GM18498 (cell line): ENCODE results near the gene ZNF620.
"Not testable (repeated sequence)": the region's sequence is repeated elsewhere in the genome, so short reads cannot be mapped to it uniquely, and the experiment has no call there.

ENCODE experiments used
- ATAC-seq: cut with Tn5 transposase; IDR thresholded peaks from one replicate; pipeline ENCODE4 v1.9.1; 2021; ENCODE audit warnings: mild to moderate bottlenecking, moderate library complexity; ENCODE audit not compliant: unreplicated experiment

Gene ZNF620

DNA sequence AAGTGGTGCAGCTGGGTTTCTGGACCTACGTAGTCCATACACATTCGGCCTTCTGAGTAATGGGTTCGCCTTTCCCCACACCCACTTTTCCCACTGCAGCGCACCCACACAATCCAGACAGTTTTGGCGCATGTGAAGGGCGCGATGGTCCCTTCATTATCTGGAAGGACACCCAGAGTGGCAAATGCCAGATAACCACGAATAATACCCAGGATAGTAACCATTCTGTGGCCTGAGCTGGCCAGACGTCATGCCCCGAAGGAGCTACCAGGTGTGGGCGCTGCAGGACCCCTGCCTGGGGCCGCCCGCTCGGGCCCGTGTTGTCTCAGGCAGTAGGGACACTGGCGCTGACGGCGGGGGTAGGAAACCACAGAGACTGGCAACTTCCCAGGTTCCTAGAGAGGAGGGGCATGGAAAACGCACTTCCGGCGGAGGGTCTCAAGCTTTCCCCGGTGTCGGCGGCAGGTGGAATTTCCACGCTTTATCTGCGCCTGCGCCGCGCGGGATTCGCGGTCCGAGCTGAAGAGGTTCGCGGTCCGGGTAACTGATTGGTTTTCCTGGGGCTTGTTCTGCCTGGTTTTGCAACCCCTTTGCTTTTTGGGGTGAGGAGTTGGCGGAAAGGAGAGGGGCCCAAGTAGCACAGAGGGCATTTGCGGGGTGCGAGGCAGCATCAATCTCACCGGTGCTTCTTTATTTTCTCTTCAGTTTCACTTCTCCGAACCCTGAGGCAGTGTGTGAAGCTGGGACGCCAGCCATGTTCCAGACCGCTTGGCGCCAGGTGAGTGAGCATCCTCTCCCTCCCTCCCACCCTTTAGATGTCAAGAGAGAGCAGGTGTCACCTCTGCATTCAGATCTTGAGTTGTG, at the start of gene ZNF620:
ZNF620 (plus strand) TSS at position 441 of the 864 bp plus-strand sequence; CDS start at position 755, 314 bp downstream.
- ATAC-seq = peak; percentile 87

DNA sequence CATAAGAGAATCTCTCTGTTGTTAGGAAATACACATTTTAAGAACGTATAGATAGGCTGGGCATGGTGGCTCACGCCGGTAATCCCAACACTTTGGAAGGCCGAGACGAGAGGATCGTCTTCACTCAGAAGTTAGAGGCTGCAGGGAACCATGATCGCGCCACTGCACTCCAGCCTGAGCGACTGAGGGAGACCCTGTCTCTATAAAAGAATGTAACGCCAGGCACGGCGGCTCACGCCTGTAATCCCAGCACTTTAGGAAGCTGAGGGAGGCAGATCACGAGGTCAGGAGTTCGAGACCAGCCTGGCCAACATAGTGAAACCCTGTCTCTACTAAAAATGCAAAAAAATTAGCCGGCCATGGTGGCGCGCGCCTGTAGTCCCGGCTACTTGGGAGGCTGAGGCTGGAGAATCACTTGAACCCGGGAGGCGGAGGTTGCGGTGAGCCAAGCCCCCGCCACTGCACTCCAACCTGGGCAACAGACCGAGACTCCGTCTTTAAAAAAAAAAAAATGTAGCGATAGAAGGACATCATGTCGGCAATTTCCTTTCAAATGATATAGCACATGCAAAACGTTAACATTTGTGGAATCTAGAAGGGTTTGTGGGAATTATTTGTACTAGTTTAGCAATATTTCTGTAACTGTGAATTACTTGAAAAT, 49.4 kb upstream of the ZNF620 start:
- ATAC-seq = no peak

DNA sequence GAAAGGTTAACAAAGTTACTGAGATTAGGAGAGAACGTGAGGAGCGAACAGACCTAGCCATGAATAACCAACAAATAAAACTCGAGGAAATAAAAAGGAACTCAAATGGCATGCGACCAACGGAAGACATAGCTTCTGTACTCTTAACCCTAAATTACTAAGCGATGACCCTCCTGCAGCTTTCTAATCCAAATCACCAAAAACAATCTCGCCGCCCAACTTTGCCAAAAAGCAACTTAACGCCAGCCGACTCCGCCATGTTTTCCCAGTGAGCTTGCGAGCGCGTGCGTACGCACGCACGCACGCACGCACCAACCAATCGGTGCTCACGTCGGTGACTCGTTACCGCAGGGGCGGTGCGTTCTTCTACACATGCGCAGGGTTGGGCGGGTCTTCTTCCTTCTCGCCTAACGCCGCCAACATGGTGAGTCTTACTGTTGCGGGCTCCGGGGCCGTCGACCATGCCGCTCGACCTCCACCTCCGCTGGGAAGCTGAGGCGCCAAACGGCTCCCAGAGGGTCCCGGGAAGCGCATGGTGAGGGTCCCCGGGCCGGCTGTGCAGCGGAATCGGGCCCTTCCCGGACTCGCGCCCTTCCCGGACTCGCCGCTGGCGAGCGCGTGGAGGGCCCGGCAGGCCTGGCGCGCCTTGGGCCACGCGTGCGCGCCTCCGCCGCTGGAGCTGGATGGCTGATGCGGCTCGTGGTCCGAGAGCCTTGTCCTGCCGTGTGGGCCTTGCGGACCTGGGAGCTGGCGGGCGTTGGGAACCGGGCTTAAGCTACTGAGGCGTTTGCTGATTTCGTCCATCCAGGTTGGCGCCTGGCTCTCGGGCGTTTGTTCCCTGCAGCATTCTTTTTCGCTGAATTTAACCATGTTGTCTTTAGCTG, 48.7 kb upstream of the ZNF620 start, which contains the start of gene RPL14:
RPL14 (plus strand) TSS at position 400 of the 884 bp plus-strand sequence; CDS start at position 533, 133 bp downstream.
- peak; percentile 70 for ATAC-seq

DNA sequence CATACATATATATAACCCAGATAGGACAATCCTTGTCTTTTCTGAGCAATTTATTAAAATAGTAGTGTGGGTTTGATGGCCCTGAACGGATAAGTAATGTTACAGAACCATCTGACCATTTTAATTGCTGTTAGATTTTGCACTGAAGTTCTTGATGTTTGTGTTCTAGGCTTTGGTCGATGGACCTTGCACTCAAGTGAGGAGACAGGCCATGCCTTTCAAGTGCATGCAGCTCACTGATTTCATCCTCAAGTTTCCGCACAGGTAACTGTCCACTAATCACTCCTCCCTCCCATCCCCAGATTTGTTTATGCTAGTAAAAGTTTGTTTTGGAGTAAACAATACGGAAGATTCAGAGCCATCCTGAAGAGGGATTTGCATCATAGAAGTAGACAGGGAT, 47.4 kb upstream of the ZNF620 start:
- no peak for ATAC-seq

DNA sequence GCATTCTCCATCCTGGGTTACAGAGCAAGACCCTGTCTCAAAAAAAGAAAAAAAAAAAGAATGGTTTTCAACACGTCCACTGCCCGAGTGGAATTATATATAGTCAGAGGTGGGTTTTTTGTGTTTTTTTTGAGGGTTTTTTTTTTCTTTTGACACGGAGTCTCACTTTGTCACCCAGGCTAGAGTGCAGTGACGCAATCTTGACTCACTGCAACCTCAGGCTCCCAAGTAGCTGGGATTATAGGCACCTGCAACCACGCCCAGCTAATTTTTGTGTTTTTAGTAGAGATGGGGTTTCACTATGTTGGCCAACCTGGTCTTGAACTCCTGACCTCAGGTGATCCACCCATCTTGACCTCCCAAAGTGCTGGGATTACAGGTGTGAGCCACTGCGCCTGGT, 45.4 kb upstream of the ZNF620 start:
- not testable (repeated sequence) for ATAC-seq

DNA sequence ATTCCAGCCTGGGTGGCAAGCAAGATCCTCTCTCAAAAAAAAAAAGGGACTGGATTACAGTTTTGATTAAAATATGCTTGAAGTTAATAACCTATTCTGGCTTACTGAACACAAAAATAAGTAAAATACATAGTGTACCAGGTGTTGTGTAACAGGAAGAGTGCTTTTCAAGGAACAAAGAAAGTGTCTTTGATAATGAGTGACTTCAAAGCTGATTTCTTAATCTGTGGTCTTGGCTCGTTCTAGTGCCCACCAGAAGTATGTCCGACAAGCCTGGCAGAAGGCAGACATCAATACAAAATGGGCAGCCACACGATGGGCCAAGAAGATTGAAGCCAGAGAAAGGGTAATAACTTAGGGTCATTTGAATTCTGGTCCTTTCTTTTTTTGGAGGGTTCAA, 44.7 kb upstream of the ZNF620 start:
- no peak for ATAC-seq

DNA sequence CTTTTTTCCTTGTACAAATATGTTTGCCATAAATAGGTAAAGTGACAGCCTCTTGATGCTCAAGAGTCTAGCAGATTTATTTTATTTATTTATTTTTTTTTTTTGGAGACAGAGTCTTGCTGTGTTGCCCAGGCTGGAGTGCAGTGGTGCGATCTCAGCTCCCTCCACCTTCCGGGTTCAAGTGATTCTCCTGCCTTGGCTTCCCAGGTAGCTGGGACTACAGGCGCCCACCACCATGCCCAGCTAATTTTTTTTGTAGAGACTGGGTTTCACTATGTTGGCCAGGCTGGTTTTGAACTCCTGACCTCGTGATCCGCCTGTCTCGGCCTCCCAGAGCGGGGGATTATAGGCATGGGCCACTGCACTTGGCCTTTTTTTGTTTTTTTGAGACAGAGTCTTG, 43.0 kb upstream of the ZNF620 start:
- ATAC-seq = not testable (repeated sequence)

DNA sequence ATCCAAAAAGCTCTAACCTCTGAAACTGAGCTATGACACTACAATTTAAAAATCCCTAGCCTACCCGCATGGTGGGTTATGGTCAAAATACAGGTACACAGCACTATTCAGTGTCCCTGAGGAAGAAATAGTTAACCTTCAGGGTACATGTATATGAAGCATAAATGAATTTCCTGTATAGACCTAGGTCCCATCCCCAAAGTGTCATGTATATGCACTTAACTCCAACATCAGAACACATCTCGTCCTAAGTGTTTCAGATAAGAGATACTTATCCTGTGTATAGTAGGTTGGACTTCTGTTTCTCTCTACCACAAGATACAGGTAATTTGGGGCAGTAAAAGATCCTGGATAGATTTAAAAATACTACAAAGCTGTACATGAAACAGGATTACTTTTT, 42.3 kb upstream of the ZNF620 start:
- no peak for ATAC-seq

DNA sequence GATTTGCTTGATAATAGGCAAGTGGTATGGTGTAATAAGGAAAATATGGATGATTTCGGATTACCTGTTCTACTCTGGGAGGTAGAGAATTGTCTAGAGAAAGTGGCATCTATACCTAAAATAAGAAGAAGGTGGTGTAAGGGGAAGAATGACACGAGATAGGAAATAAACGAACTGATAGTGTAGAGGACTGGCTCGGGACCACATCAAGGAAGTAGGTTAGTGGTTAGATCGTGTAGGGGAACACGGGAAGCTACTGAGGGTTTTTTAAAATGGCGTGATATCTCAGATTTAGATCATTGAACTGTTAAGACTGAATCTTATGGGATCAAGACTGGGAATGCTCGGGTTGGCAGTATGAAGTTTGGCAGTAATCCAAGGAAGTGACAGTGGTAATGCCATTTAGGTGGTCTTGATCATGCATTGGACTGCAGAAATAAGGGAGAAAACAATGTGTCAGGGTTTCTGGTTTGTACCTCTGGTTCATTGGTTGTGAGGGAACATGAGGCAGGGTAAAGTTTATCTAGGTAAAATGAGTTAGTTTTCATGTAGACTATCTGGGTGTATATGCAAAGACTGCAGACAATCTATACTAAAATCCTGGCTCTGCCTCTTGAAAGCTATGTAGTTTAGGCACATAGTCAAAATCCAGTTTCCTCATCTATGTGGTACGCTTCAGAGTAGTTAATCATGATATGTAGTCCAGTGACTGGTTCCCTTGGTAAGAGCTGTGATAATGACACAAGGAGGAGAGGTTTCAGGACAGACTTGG, 41.3 kb upstream of the ZNF620 start:
- ATAC-seq = no peak

DNA sequence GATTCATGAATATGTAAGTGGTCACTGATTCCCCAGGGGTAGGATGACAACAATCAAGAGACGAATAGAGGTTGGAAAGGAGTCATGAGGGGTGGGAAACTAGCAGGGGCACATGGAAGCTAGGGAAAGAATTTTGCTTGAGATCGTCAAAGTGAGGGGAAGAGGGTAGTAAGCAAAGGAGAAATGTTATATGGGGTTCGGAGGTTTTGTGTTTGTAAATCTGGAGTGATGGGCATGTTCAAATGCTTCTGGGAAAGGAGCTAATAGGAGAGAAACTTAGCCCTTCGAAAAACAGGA, 40.8 kb upstream of the ZNF620 start:
- ATAC-seq = no peak

DNA sequence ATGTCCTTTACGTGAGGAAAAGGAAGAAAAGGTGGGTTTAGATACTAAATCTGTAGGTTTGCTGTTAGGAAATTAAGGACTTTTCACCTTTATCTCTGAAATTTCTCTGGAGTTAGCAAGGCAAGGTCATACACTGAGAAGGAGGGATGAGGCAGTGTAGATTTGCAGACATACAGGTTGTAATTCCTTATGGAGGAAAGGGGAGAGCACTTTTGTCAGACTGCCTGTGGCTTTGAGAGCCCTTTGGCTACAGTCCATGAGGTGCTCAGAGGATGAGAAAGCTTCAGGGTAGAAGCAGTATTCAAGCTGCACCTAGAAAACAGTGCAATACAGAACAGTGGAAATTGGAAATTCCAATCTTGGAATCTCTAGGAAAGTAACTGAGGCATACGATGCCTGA, 40.4 kb upstream of the ZNF620 start:
- ATAC-seq = no peak

DNA sequence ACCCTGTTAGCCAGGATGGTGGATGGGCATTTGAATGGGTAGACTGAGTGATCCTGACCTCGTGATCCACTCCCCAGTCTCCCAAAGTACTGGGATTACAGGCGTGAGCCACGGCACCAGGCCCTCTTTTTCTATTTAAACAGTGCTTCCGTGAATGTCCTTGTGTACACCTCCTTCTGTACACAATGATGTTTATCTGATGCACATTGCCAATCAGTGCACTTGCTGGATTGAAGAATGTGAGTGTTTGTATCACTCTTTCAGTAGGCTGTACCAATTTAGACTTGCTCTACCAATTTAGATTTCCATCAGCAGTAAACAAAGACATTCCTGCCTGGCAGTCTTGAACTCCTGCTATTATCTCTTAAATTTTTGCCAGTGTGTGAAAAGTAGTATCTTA, 37.8 kb upstream of the ZNF620 start:
- no peak for ATAC-seq

DNA sequence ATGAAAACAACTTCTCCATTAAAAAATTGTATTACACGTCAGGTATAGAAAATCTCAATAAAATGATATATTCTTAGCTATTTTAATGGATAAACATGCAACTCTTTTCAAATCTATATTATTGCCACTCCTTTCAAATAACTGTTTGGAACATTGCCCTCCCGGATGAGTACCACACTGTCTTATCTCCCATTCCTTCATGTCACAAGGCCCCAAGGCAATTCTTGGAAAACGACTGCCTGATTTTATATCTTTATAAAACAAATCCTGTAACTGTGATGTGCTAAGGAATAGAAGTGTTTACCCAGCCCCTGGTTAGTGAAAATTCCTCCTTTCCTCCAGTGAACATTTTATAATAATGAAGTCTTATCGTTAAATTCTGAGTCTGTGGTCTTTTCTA, 35.1 kb upstream of the ZNF620 start:
- ATAC-seq = no peak

DNA sequence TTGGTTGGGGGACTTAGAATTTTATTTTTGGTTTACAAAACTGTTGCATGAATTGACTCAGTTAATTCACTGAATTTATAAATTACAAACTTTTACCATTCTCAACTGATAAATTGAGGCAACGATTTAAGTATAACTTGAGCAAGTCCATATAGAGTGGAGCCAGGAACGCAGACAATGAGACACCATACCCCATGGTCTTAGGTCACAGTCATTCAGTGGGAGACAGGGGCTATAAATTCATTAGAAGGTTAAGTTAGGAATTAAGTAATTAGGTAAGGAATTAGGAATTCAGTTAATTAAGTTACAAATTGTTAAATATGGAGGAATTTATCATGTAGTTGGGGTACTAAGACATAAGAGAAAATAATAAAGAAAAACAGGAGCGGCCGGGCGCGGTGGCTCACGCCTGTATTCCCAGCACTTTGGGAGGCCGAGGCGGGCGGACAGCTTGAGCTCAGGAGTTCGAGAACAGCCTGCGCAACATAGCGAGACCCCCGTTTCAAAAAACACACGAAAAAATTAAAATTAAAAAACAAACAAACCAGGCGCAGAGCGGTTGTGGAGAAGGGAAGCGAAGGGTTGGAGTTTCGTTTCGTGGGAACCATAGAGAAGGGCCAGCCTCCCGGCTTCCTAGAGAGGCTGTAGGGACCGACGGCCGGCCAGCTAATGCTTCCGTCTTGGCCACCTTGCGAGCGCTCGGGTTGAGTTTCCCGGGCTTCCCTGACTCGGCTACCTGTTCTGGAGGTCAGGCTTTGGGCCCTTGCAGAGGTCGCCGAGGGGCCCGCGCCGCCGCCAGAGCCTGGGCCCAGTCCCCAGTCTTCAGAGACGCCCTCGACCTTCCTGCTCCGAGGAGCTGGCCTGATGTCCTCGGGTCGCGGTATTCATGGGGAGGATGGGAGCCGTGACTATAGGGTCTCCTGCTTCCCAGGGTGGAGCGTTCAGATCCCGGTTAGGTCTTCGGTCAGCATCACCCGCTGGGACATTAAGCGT, 29.1 kb upstream of the ZNF620 start, which contains the start of gene ZNF619:
ZNF619 (plus strand) TSS at position 645 of the 993 bp plus-strand sequence. CDS start 858 bp downstream, outside the sequence.
- peak; percentile 82 for ATAC-seq

DNA sequence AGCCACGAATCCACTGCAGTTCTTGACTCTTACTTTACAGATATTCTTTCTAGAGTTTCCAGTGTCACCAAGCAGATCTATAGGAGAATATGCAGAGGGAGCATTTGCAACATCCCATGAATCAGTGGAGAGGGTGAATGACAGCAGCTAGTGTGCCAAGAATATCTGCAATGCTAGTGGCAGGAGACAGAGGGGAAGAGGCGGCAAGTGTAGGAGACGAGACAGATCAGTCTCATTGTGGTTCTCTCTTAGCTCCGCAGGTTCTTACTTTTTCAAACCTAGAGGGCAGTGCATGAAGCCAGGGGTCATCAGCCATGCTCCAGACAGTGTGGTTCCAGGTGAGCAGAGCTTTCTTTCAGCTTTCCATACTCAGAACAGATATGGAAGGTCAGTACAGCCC, 28.2 kb upstream of the ZNF620 start:
- ATAC-seq = no peak

DNA sequence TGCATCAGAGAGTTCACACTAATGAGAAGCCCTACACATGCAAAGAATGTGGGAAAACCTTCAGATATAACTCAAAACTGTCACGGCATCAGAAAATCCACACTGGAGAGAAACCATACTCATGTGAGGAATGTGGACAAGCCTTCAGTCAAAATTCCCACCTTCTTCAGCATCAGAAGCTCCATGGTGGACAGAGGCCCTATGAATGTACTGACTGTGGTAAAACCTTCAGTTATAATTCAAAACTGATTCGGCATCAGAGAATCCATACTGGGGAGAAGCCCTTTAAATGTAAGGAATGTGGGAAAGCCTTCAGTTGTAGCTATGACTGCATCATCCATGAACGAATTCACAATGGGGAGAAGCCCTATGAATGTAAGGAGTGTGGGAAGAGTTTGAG, 18.7 kb upstream of the ZNF620 start:
- no peak for ATAC-seq

DNA sequence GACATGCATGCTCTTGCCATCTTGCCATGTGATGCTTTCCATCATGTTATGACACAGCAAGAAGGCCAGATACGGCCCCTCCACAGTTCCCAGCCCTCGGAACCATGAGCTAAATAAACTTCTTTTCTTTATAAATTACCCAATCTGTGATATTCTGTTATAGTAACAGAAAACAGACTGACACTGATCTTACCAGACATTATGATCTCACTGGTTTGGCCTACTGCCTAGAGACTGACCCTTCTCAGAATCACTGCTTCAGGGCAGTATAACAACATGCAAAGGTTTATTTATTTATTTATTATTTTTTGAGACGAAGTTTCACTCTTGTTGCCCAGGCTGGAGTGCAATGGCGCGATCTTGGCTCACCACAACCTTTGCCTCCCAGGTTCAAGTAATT, 14.9 kb upstream of the ZNF620 start:
- no peak for ATAC-seq

DNA sequence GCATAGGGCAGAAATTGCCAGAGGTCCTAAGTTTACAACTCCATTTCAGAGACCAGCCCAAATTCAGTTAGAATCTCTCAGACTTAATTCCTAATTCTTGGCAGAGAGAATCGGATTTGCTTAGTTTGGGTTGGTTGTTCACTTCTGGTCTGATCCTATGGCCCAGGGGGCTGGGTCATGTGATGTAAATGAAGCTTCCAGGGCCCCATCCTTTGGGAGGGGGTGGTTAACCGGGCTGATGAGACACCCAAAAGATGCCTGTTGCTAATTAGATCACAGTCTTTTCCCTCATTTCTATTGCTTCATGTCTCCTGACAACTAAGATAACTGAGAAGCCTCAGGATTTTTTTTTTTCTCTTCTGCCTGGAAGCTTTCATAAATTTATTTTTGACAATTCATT, 11.1 kb upstream of the ZNF620 start:
- ATAC-seq = no peak

DNA sequence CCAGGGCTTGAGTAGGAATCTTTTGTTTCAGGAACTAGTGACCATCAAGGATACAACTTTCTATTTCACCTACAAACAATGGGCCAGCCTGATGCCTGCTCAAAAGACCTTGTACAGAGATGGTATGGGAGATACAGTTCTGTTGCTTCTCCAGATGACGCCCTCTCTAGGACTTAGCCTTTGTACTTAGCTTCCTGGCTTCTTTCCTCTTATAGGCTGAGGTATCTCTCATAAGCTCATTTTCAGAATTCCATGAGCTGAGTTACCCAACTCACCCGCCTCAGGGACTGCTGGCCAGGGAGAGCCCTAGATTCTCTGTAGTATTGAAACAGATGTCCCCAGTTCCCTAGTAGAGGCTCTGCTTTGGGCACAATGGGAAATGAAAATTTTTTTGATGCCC, 8.6 kb upstream of the ZNF620 start:
- ATAC-seq = no peak
